Activated T-cell treated with anti-CD3 and anti-CD28 coated beads, Interleukin-2, amount 50 U/mL, for 24 hours (primary cell): ENCODE results near the gene AVPR1B.
A peak's percentile ranks its signal among the peaks of the same experiment; 100 is the strongest.

Source experiments
- DNase-seq: peaks from one replicate; pipeline ENCODE4 v3.0.0-alpha.2; 2020
- H3K27ac Mint-ChIP-seq: 2 replicates; pipeline ENCODE4 v1.8.0; 2020; ENCODE audit warnings: mild to moderate bottlenecking, mixed read lengths
- H3K27me3 Mint-ChIP-seq: 2 replicates; pipeline ENCODE4 v1.8.0; 2020; ENCODE audit warnings: mixed read lengths
- H3K36me3 Mint-ChIP-seq: 2 replicates; pipeline ENCODE4 v1.8.0; 2020; ENCODE audit warnings: low read depth, mixed read lengths
- H3K4me1 Mint-ChIP-seq: 2 replicates; pipeline ENCODE4 v1.8.0; 2020; ENCODE audit warnings: low read depth, mixed read lengths
- H3K4me3 Mint-ChIP-seq: 2 replicates; pipeline ENCODE4 v1.8.0; 2020; ENCODE audit warnings: mild to moderate bottlenecking, moderate library complexity, mixed read lengths
- H3K9me3 Mint-ChIP-seq: 2 replicates; pipeline ENCODE4 v1.8.0; 2020; ENCODE audit warnings: mixed read lengths

The AVPR1B gene

GRCh38 chr1:206120406-206120805, 3.2 kb upstream of the AVPR1B start:
- Mint-ChIP-seq H3K9me3 (peaks cover 21% of the 10 kb centered on the region), H3K4me3 (no peak overlapping the region), H3K27ac (no peak overlapping the region), H3K36me3 (no peaks in the 10 kb centered on the region), H3K4me1 (peaks cover 7% of the 10 kb centered on the region), H3K27me3 (peaks cover 63% of the 10 kb centered on the region)
- DNase-seq = no peak

- Mint-ChIP-seq H3K4me1 (peaks cover 7% of the 10 kb centered on the region), H3K36me3 (no peaks in the 10 kb centered on the region), H3K27me3 (peaks cover 46% of the 10 kb centered on the region), H3K4me3 (no peak overlapping the region), H3K27ac (no peak overlapping the region), H3K9me3 (peaks cover 11% of the 10 kb centered on the region)
- DNase-seq = no peak
Observed at GRCh38 chr1:206116873-206117150, 376 bp downstream of the AVPR1B start.

GRCh38 chr1:206116191-206116872, 856 bp downstream of the AVPR1B start:
- H3K27ac Mint-ChIP-seq = no peak overlapping the region
- DNase-seq = no peak
- peaks cover 44% of the 10 kb centered on the region for H3K27me3 Mint-ChIP-seq
- H3K9me3 Mint-ChIP-seq = peaks cover 7% of the 10 kb centered on the region
- H3K4me3 Mint-ChIP-seq = no peak overlapping the region
- H3K4me1 Mint-ChIP-seq = peaks cover 7% of the 10 kb centered on the region
- H3K36me3 Mint-ChIP-seq = no peaks in the 10 kb centered on the region

GRCh38 chr1:206115791-206116190, 1.4 kb downstream of the AVPR1B start:
- Mint-ChIP-seq H3K27me3 (peaks cover 41% of the 10 kb centered on the region), H3K4me1 (peaks cover 7% of the 10 kb centered on the region), H3K27ac (no peak overlapping the region), H3K9me3 (peaks cover 4% of the 10 kb centered on the region), H3K36me3 (no peaks in the 10 kb centered on the region), H3K4me3 (no peak overlapping the region)
- no peak for DNase-seq

- H3K9me3 Mint-ChIP-seq = no peaks in the 10 kb centered on the region
- H3K36me3 Mint-ChIP-seq = no peaks in the 10 kb centered on the region
- peaks cover 36% of the 10 kb centered on the region for H3K27me3 Mint-ChIP-seq
- no peak overlapping the region for H3K4me3 Mint-ChIP-seq
- DNase-seq = no peak
- no peak overlapping the region for H3K27ac Mint-ChIP-seq
- H3K4me1 Mint-ChIP-seq = peaks cover 7% of the 10 kb centered on the region
Observed at GRCh38 chr1:206114692-206115640, 2.2 kb downstream of the AVPR1B start.

- H3K9me3 Mint-ChIP-seq = no peaks in the 10 kb centered on the region
- peaks cover 23% of the 10 kb centered on the region for H3K27me3 Mint-ChIP-seq
- no peak overlapping the region for H3K4me3 Mint-ChIP-seq
- peaks cover 7% of the 10 kb centered on the region for H3K4me1 Mint-ChIP-seq
- no peak overlapping the region for H3K27ac Mint-ChIP-seq
- no peak for DNase-seq
- H3K36me3 Mint-ChIP-seq = no peaks in the 10 kb centered on the region
Observed at GRCh38 chr1:206112600-206113301, 4.4 kb downstream of the AVPR1B start.

GRCh38 chr1:206111271-206111927, 5.8 kb downstream of the AVPR1B start:
- no peak overlapping the region for H3K4me3 Mint-ChIP-seq
- H3K27ac Mint-ChIP-seq = no peak overlapping the region
- no peaks in the 10 kb centered on the region for H3K4me1 Mint-ChIP-seq
- peaks cover 10% of the 10 kb centered on the region for H3K27me3 Mint-ChIP-seq
- no peaks in the 10 kb centered on the region for H3K9me3 Mint-ChIP-seq
- no peak for DNase-seq
- H3K36me3 Mint-ChIP-seq = no peaks in the 10 kb centered on the region

- H3K9me3 Mint-ChIP-seq = no peaks in the 10 kb centered on the region
- no peak for DNase-seq
- no peak overlapping the region for H3K4me3 Mint-ChIP-seq
- H3K4me1 Mint-ChIP-seq = no peaks in the 10 kb centered on the region
- H3K36me3 Mint-ChIP-seq = no peaks in the 10 kb centered on the region
- peaks cover 5% of the 10 kb centered on the region for H3K27me3 Mint-ChIP-seq
- no peak overlapping the region for H3K27ac Mint-ChIP-seq
Observed at GRCh38 chr1:206110820-206111219, 6.4 kb downstream of the AVPR1B start.

GRCh38 chr1:206110161-206110560, 7.0 kb downstream of the AVPR1B start:
- Mint-ChIP-seq H3K36me3 (no peaks in the 10 kb centered on the region), H3K9me3 (no peaks in the 10 kb centered on the region), H3K27me3 (peaks cover 2% of the 10 kb centered on the region), H3K4me3 (no peak overlapping the region), H3K27ac (no peak overlapping the region), H3K4me1 (no peaks in the 10 kb centered on the region)
- DNase-seq = no peak

- H3K4me1 Mint-ChIP-seq = no peaks in the 10 kb centered on the region
- H3K36me3 Mint-ChIP-seq = no peaks in the 10 kb centered on the region
- DNase-seq = no peak
- no peaks in the 10 kb centered on the region for H3K27me3 Mint-ChIP-seq
- H3K27ac Mint-ChIP-seq = no peak overlapping the region
- no peak overlapping the region for H3K4me3 Mint-ChIP-seq
- no peaks in the 10 kb centered on the region for H3K9me3 Mint-ChIP-seq
Observed at GRCh38 chr1:206109718-206110117, 7.5 kb downstream of the AVPR1B start.

GRCh38 chr1:206108635-206109034, 8.6 kb downstream of the AVPR1B start:
- Mint-ChIP-seq H3K36me3 (no peaks in the 10 kb centered on the region), H3K27me3 (no peaks in the 10 kb centered on the region), H3K4me3 (no peak overlapping the region), H3K27ac (no peak overlapping the region), H3K9me3 (no peaks in the 10 kb centered on the region), H3K4me1 (no peaks in the 10 kb centered on the region)
- DNase-seq = no peak

GRCh38 chr1:206107168-206107544, 10.0 kb downstream of the AVPR1B start:
- no peaks in the 10 kb centered on the region for H3K36me3 Mint-ChIP-seq
- no peak for DNase-seq
- no peaks in the 10 kb centered on the region for H3K27me3 Mint-ChIP-seq
- no peaks in the 10 kb centered on the region for H3K9me3 Mint-ChIP-seq
- no peak overlapping the region for H3K27ac Mint-ChIP-seq
- no peaks in the 10 kb centered on the region for H3K4me1 Mint-ChIP-seq
- no peak overlapping the region for H3K4me3 Mint-ChIP-seq

- Mint-ChIP-seq H3K4me3 (no peak overlapping the region), H3K9me3 (no peaks in the 10 kb centered on the region), H3K4me1 (no peaks in the 10 kb centered on the region)
Observed at GRCh38 chr1:206106328-206107167, 10.6 kb downstream of the AVPR1B start.

More at GRCh38 chr1:206106328-206107167, 10.6 kb downstream of the AVPR1B start:
- Mint-ChIP-seq H3K27me3 (no peaks in the 10 kb centered on the region), H3K36me3 (no peaks in the 10 kb centered on the region), H3K27ac (no peak overlapping the region)
- peak; percentile 83 for DNase-seq
